ENCODE results near the gene WIPF2. TPM values are rescaled to one million over a fixed set of nuclear protein-coding genes. Genes with fewer than 3 reads are reported as not detected.

WIPF2 gene
- total RNA-seq, 1 donor from 2014 or later = 13.3 TPM

DNA sequence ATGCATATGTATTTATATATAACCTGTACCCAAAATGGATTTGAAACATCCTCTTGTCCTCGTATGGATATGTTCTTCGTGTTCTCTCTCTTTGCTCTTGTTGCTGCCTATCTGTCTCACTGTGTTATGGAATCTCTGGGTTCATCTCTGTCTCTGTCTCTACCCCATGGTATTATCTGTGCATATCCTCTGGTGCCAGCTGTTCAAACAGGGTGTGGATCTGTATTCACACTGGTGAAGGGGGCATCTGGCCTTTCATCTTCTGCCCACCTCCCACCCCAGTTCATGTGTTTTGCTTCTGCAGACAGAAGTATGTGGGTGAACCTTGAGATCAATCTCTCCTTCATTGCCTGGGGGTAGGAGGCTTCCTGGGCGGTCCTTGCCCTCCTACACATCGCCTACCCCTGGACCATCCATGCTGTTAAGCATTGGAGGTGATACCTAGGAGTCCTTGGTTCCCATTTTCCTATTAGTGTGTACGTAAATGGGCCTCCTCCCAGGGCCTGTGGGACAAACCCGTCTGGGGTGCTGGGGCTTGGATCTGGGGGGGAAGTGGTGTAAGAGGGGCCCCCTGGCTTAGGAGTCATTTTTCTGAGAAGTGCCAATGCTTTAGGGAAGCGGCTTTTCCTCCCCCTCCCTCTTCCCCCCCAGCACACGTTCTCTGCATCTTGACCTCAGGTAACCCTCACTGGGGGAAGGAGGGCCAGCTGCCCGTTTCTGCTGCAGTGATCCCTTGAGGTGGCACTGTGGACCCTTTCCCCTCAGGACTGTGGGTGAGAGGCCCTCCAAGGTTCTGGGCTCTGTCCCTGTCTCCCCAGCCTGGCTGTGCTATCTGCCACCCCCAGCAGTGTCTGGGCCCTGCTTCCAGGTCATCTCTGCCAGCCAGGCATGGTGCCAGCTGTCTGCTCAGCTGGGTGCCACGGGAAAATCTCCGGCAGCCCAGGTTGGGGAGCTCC lies 111.0 kb downstream of the WIPF2 start:
- intact Hi-C loops (cut with DNase I) = no loop called here

DNA sequence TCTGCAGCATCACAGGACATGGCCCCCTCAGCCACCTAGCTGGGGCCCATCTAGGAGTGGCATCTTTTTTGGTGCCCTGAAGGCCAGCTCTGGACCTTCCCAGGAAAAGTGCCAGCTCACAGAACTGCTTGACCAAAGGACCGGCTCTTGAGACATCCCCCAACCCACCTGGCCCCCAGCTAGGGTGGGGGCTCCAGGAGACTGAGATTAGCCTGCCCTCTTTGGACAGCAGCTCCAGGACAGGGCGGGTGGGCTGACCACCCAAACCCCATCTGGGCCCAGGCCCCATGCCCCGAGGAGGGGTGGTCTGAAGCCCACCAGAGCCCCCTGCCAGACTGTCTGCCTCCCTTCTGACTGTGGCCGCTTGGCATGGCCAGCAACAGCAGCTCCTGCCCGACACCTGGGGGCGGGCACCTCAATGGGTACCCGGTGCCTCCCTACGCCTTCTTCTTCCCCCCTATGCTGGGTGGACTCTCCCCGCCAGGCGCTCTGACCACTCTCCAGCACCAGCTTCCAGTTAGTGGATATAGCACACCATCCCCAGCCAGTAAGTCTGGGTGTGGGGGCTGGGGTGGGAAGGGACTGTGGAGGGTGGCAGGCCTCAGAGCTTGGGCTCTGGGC lies 111.9 kb downstream of the WIPF2 start:
- DNase-seq (ENCODE audit: low spot score) = no peak
- intact Hi-C loops (cut with DNase I) = no loop called here

More for the DNA sequence above, 111.0 kb downstream of the WIPF2 start:
- DNase-seq (ENCODE audit: low spot score) = peak; percentile 91

DNA sequence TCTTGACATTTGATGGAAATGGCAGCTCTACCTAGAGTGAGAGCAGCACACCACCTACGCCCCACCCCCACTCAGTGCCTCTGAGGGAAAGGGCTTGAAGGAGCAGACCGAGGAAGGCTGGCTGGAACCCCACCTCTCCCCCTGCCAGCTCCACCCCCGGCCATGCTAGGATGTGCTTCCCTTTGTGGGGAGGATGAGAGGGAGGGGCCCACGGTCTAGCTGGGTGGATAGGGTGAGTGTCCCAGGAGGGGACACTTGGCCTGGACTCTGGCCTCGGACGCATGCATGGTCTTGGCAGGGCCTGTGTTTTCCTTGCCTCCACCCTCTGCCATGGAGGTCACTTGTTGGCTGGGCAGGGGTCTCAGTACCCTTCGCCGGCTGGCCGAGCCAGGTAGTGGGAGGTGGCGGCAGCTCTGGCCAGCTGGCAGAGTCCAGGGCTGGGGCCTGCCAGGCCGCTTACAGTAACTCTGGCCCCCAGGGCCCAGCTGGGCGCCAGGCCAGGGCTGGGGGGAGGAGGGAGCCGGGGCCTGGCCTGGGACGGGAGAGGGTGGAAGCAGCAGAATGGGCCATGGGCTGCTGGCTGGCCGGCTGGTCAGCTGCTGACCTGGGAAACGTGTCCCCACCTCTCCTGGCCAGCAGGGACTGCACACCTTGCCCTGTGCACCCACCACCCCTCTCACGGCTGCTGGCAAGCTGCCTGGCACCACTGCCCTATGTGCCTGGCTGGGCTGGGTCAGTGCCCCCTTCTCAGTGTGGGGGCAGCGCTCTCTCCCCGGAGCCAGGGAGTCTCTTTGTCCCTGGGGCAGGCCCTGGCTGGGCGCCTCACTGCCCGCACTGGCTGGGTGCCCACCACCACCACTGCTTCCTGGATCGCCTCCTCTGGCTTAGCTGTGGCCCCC lies 112.9 kb downstream of the WIPF2 start:
- intact Hi-C loops (cut with DNase I) = loop anchor here (1.0 kb wide), 2 partner anchors 9 to 21 kb away; no protein-coding TSS in a partner anchor
- DNase-seq (ENCODE audit: low spot score) = peak; percentile 96

Small RNAs within 50 kb of the gene (microRNA-seq; reads per million reads assigned to microRNA genes)
- not detected for gene MIR6867

Other genes starting within 250 kb of the WIPF2 start
- 85.2 TPM for gene PSMD3, start 238.5 kb upstream of the WIPF2 start, total RNA-seq
- gene CSF3, start 203.9 kb upstream of the WIPF2 start, total RNA-seq = not detected
- 56.4 TPM for gene MED24, start 164.9 kb upstream of the WIPF2 start, total RNA-seq
- 66.8 TPM for gene THRA, start 156.3 kb upstream of the WIPF2 start, total RNA-seq
- gene NR1D1, start 118.7 kb upstream of the WIPF2 start, total RNA-seq = 25.8 TPM
- 53.7 TPM for gene MSL1, start 97.3 kb upstream of the WIPF2 start, total RNA-seq
- gene CASC3, start 78.8 kb upstream of the WIPF2 start, total RNA-seq = 54.8 TPM
- 7.2 TPM for gene RAPGEFL1, start 41.8 kb upstream of the WIPF2 start, total RNA-seq
- 0.75 TPM for gene CDC6, start 68.6 kb downstream of the WIPF2 start, total RNA-seq
- 30.7 TPM for gene RARA, start 89.9 kb downstream of the WIPF2 start, total RNA-seq
- gene GJD3, start 145.4 kb downstream of the WIPF2 start, total RNA-seq = 2.6 TPM
- gene TOP2A, start 198.6 kb downstream of the WIPF2 start, total RNA-seq = 0.51 TPM
- 164 TPM for gene IGFBP4, start 224.1 kb downstream of the WIPF2 start, total RNA-seq